ENCODE measurements around the gene MYORG.

DNA sequence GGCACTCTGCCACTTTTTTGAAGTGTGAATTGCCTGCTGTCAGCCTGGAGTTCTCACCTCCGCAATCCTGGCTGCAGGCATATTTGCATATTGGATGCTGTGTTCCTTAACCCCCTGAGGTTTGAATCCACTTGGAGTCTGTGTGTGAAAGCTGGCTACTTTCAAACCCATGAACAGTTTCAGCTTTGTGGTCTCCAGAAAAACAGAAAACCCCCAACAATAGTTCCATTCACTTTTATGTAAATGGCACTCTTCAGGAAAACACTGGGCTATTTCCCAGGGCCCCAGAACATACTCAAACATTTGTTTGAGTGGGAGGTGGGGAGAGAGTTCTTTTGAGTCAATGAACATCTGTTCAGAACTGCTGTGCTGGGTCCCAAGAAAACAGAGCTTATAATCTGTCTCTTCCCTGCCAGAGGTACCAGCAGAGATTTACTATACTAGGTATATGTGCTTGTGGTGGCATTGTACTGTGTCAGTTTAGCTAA lies 42.3 kb downstream of the MYORG start:
- no peak for TF ChIP-seq ETV6 (conservative IDR thresholded peaks at IDR 0.05 in 1 of 2, IDR thresholded peaks at IDR 0.05 in 1 of 2; ENCODE audit: borderline replicate concordance in 1 of 2, low read depth in 1 of 2)
- TF ChIP-seq ESRRA (IDR thresholded peaks at IDR 0.05; ENCODE audit: low read length) = no peak
- TF ChIP-seq TCF12 (IDR thresholded peaks at IDR 0.05; ENCODE audit: low read depth, low read length) = no peak
- TF ChIP-seq, protein P1, sequence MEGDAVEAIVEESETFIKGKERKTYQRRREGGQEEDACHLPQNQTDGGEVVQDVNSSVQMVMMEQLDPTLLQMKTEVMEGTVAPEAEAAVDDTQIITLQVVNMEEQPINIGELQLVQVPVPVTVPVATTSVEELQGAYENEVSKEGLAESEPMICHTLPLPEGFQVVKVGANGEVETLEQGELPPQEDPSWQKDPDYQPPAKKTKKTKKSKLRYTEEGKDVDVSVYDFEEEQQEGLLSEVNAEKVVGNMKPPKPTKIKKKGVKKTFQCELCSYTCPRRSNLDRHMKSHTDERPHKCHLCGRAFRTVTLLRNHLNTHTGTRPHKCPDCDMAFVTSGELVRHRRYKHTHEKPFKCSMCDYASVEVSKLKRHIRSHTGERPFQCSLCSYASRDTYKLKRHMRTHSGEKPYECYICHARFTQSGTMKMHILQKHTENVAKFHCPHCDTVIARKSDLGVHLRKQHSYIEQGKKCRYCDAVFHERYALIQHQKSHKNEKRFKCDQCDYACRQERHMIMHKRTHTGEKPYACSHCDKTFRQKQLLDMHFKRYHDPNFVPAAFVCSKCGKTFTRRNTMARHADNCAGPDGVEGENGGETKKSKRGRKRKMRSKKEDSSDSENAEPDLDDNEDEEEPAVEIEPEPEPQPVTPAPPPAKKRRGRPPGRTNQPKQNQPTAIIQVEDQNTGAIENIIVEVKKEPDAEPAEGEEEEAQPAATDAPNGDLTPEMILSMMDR (IDR thresholded peaks at IDR 0.05 in 2 of 3, conservative IDR thresholded peaks at IDR 0.05 in 1 of 3; ENCODE audit: control insufficient read depth in 2 of 3, extremely low read depth in 1 of 3, insufficient read depth in 1 of 3, low read depth in 3 of 3, low read length in 3 of 3) = no peak
- no peak for TF ChIP-seq POLR2A (IDR thresholded peaks at IDR 0.05; ENCODE audit: low read depth, low read length)
- TF ChIP-seq SP1 (IDR thresholded peaks at IDR 0.05; ENCODE audit: low read depth, low read length) = no peak
- TF ChIP-seq, protein P2, sequence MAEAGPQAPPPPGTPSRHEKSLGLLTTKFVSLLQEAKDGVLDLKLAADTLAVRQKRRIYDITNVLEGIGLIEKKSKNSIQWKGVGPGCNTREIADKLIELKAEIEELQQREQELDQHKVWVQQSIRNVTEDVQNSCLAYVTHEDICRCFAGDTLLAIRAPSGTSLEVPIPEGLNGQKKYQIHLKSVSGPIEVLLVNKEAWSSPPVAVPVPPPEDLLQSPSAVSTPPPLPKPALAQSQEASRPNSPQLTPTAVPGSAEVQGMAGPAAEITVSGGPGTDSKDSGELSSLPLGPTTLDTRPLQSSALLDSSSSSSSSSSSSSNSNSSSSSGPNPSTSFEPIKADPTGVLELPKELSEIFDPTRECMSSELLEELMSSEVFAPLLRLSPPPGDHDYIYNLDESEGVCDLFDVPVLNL (IDR thresholded peaks at IDR 0.05; ENCODE audit: low read depth, low read length) = no peak
- no peak for TF ChIP-seq SIN3A (IDR thresholded peaks at IDR 0.05; ENCODE audit: low read depth, low read length)
- TF ChIP-seq GABPA (IDR thresholded peaks at IDR 0.05; ENCODE audit: low read depth) = no peak

Measured in GM12878 (cell line).